ENCODE results near the gene PLLP.
A peak's percentile ranks its signal among the peaks of the same experiment; 100 is the strongest.

Gene PLLP

GRCh38 chr16:57252148-57252721 lies 32.2 kb downstream of the PLLP start:
- no peak for DNase-seq

- DNase-seq = no peak
Observed at GRCh38 chr16:57251352-57251751, 33.1 kb downstream of the PLLP start.

GRCh38 chr16:57245472-57246113 lies 38.9 kb downstream of the PLLP start:
- DNase-seq = peak; percentile 23

DNA sequence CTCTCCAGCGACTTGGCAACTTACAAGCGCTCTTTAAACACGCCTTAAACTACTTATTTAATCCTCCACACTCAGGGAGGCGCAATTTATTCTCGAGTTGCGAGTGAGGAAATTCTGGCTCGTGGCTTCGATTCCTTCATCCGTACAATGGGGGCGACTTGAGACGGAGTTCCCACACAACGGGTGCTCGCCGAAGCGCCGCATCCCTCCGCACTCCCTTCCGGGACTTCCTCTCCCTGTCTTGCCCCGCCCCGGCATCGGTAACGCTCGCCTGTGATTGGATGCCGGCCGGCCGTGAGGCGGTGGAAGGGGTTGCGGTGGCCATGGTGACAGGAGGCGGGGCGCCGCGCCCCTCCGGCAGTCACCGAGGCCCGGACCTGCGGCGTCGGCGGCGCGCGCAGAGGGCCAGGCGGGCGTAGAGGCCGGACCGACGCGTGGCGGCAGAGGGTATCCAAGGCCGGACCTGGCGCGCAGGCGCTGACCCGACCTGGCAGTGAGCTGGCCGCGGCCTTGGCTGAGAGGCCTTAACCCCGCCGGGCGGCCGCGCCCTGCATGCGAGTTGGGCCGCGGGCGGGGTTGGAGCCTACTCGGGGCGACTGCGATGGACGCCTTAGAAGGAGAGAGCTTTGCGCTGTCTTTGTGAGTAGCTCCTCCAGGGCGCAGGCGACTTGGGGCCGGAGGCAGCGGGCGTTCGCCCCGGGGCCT lies 39.6 kb downstream of the PLLP start, which contains the start of gene ARL2BP:
Gene ARL2BP (plus strand): TSS at position 493 of the 705 bp plus-strand sequence. CDS start 109 bp downstream, at position 602.
- DNase-seq = peak; percentile 98

DNA sequence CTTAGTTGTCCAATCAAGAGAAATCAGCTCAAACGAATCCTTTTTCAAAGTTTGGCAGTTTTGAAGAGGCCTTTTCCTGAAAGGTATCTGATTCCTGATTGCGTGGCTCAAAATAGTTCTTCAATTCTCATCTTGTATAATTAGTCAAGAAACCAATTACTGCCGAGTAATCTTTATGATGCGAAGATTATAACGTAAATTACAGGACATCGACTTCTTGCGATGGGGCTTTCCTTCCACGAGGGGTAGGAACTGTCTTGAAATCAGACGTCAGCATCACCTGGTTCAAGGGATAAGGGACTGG lies 40.1 kb downstream of the PLLP start:
- no peak for DNase-seq

DNA sequence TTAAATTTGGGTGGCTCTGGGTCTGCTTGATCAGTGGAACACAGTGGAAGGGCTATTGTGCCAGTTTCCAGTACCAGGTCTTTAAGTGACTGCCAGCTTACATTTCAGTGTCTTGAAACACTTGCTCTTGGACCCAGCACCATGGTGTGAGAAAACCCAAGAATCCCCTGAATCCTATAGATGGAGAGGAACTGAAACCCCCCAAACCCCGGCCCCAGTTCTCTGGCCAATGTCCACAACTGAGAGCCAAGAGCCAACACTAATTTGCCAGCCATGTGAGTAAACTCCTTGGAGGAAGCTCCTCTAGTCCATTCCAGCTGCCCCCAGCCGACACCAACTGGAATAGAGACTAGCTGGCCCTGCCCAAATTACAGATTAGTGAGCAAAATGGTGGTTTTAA lies 41.8 kb downstream of the PLLP start:
- no peak for DNase-seq

- no peak for DNase-seq
Observed at GRCh38 chr16:57240851-57241250, 43.6 kb downstream of the PLLP start.

DNA sequence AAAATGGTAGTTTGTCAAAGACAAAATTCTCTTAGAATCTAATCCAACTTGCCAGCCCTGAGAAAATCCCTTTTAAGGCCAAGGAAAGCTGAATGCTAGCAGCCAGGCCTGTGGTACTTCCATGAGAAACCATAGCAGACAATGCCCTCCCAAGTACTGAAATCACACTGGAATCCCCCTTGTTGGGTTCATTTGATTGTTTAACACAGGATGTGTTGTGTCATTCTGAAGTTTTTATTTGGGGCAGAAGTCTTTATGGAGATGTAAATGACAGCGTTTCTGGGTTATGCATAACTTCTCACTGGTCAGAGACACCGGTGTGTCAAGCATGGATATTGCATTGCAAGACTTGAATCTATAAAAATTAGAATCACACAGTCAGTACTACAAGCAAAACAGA lies 45.4 kb downstream of the PLLP start:
- no peak for DNase-seq

GRCh38 chr16:57238682-57239081 lies 45.8 kb downstream of the PLLP start:
- no peak for DNase-seq

GRCh38 chr16:57236022-57236350 lies 48.5 kb downstream of the PLLP start:
- DNase-seq = no peak

DNA sequence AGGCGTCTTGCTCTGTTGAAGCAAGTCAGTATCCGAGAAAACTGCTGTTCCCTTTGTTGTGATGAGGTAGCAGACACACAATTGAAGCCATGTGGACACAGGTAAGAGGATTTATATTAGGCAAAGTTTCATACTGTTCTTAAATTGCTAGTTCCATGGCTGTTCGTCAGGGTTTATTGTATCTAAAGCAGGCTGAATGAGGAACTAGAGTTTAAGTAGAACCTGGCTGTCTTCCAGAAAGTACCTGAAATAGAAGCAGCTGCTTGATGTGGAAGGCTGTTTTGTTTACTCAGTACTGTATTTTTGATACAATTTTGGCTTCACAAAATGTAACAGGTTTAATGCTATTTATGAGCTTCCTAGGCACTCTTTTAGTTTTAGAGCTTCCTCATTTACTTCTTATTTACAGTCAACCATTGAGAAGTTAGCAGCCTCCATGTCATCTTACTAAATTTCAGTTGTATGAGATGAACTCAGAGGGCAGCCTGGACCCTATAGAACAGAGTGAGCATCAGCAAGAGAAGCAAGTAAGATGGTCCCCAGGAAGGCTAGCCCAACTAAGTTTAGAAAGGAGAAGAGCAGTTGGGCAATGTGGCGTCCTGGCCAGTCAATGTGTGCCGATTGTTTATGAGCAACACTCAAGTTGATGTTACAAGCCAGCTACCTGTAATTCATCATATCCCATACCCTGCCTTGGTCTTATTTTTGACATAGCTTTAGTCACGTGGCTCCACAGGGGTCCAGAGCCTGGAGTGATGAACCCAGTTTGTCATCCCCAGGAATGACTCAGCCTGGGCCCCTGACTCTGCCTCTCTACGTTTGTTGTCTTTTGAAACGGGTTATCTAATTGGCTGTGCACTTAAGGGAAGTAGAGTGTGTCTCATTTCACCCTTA lies 49.1 kb downstream of the PLLP start:
- DNase-seq = peak; percentile 27

GRCh38 chr16:57234707-57235092 lies 49.8 kb downstream of the PLLP start:
- DNase-seq = no peak

DNA sequence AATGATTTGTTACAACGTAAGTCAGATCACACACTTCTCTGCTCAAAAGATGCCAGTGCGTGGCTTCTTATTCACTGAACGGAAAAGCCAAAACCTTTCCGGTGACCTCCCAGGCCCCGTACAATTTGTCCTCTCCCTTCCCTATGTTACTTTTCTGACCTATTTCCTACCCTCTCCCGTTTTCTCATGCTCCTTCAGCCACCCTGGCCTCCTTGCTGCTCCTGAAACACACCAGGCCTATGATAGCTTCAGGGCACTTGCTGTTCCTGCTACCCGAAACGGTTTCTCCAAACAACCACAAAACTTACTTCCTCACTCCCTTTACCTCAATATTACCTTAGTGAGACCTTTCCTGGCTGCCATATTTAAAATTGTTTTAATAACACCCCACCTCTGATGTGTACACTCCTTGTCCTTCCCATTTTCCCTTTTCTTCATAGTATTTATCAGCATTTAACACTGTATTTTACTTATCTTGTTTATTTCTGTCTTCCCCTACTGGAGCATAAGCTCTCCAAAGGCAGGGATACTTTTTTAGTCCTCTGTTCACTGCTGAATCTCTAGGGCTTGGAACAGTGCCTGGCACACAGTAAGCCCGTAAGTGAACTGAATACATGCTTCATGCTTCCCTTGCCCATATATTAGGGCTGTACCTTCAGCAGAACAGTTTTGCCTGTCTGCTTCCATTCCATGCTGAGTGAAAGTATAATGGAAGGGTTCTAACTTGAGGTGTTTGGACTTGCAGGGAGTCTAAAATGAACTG lies 50.3 kb downstream of the PLLP start:
- DNase-seq = no peak

GRCh38 chr16:57231821-57232350 lies 52.6 kb downstream of the PLLP start:
- DNase-seq = no peak

GRCh38 chr16:57229079-57229478 lies 55.4 kb downstream of the PLLP start:
- DNase-seq = no peak

GRCh38 chr16:57226701-57227621 lies 57.5 kb downstream of the PLLP start:
- no peak for DNase-seq

- no peak for DNase-seq
Observed at GRCh38 chr16:57225978-57226377, 58.5 kb downstream of the PLLP start.

DNA sequence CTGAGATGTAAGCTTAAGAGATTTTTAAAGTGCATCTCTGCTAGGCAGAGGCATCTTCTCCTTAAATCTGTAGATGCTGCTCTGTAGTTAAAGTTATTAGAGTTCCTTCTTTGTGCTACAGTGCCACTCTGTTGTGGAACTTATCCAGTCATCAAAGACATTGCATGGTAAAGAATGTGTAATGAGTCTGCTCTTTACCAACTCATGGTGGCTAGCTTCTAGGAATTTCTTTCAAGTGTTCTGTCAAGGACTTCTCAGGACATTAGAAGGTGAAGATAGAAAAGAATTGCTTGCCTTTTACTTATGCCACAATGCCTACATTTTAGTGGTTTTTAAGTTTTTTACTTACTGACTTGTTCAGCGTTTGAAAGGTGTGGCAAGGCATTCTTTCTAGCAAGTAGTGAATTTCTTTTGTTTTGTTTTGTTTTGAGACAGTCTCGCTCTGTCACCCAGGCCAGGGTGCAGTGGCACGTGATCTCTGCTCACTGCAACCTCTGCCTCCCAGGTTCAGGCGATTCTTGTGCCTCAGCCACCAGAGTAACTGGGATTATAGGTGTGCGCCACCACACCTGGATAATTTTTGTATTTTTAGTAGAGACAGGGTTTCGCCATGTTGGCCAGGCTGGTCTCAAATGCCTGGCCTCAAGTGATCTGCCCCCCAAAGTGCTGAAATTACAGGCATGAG lies 59.7 kb downstream of the PLLP start:
- no peak for DNase-seq

DNA sequence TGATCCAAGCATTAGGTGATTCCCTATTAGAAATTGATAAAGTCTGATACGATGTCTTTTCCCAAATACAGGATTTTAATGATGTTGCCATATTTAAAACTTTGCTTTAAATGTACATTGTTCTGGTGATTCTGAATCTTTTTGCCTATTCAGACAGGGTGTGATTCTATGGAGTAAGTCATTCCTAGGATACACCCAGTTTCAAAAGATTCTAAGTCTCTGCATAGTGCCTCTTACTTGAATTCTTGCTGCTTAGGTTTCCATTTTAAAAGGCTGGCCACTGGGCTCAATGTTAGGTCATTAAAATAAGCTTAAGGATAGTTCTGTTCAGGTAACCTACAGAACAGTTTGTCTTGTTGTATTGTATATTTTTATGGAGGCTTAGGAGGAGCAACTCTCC lies 61.4 kb downstream of the PLLP start:
- DNase-seq = no peak

- DNase-seq = no peak
Observed at GRCh38 chr16:57216968-57217367, 67.5 kb downstream of the PLLP start.

DNA sequence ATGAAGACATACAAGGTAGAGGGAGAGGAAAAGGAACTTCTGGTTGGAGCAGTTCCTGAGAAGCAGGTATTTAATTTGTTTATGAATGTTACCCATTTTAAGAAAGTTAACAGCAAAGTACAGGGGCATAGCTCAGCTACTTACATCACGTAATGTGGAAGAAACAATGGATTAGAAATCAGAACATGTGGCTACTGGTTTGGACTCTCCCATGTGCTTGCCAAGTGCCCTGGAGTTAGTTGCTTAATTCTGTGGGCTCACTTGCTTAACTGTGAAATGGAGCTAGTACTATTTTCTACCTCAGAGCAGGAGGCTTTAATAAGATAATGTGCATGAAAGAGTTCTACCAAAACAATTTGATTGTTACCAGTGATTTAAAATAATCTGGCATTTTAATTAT lies 71.0 kb downstream of the PLLP start:
- DNase-seq = no peak
